OCI-LY7 (cell line): ENCODE measurements around the gene LBR. TPM values are rescaled to one million over a fixed set of nuclear protein-coding genes. Genes with fewer than 3 reads are reported as not detected.

Experiments
- BruUV-seq: library from RNA; stranded (reverse); fragments of 400-500 nt; replicated peaks from 2 replicates; lab custom pipeline; 2021; lab: Mats Ljungman, UMichigan
- CTCF ChIA-PET: fragments of 300-600 bp; sonication (Branson Sonifier 250); formaldehyde crosslinking; loops from one replicate; lab custom pipeline; 2022; ENCODE audit warnings: antibody characterized with exemption; ENCODE audit not compliant: unreplicated experiment; lab: Charles Lee
- POLR2A ChIA-PET: fragments of 300-600 bp; sonication (Branson Sonifier 250); formaldehyde crosslinking; loops from one replicate; lab custom pipeline; 2022; ENCODE audit warnings: antibody characterized with exemption; lab: Charles Lee
- DNase-seq: peaks from one replicate; pipeline ENCODE4 v3.0.0-alpha.2; 2015; ENCODE audit warnings: low spot score
- H2AFZ ChIP-seq: fragments of 200-600 bp; sonication (generic), shearing (Covaris generic); 2 replicates; pipeline ENCODE4 v1.6.1; 2014; ENCODE audit warnings: mild to moderate bottlenecking, antibody characterized with exemption, low read length, moderate library complexity
- H3K27ac ChIP-seq: fragments of 200-600 bp; sonication (generic); 2 replicates; pipeline ENCODE4 v1.5.1; 2014; ENCODE audit warnings: mixed run types, low read depth, mild to moderate bottlenecking, moderate library complexity, low read length, inconsistent platforms; ENCODE audit not compliant: poor library complexity, severe bottlenecking
- H3K36me3 ChIP-seq: fragments of 200-600 bp; sonication (generic); 2 replicates; pipeline ENCODE4 v1.6.1; 2014; ENCODE audit warnings: mild to moderate bottlenecking, antibody characterized with exemption, low read length, moderate library complexity, mixed read lengths; ENCODE audit not compliant: insufficient read depth
- H3K4me1 ChIP-seq: fragments of 200-600 bp; sonication (generic); 2 replicates; pipeline ENCODE4 v1.5.1; 2014; ENCODE audit warnings: mild to moderate bottlenecking, low read length; ENCODE audit not compliant: insufficient read depth, poor library complexity, severe bottlenecking
- H3K4me2 ChIP-seq: fragments of 200-600 bp; sonication (generic); 2 replicates; pipeline ENCODE4 v1.6.1; 2014; ENCODE audit warnings: mild to moderate bottlenecking, low read length
- H3K4me3 ChIP-seq: fragments of 200-600 bp; sonication (generic); 2 replicates; pipeline ENCODE4 v1.5.1; 2014; ENCODE audit warnings: mild to moderate bottlenecking, low read depth, low read length; ENCODE audit not compliant: poor library complexity, severe bottlenecking
- H3K79me2 ChIP-seq: fragments of 200-600 bp; sonication (generic); 2 replicates; pipeline ENCODE4 v1.6.1; 2016; ENCODE audit warnings: low read depth, mild to moderate bottlenecking, low read length, moderate library complexity, mixed read lengths; ENCODE audit not compliant: insufficient read depth
- H3K9me2 ChIP-seq: fragments of 200-600 bp; sonication (generic); 2 replicates; pipeline ENCODE4 v1.6.1; 2016; ENCODE audit warnings: mild to moderate bottlenecking, low read length, mixed read lengths; ENCODE audit not compliant: insufficient read depth
- H3K9me3 ChIP-seq: fragments of 200-600 bp; sonication (generic); 2 replicates; pipeline ENCODE4 v1.6.1; 2014; ENCODE audit warnings: mild to moderate bottlenecking, mixed run types, low read length, mixed read lengths
- H4K20me1 ChIP-seq: fragments of 200-600 bp; sonication (generic); 2 replicates; pipeline ENCODE4 v1.6.1; 2014; ENCODE audit warnings: mild to moderate bottlenecking, antibody characterized with exemption, low read length, moderate library complexity, mixed read lengths; ENCODE audit not compliant: insufficient read depth
- CTCF ChIP-seq: fragments of 200-600 bp; sonication (generic); conservative IDR thresholded peaks from 2 replicates; pipeline ENCODE4 v1.5.1; 2014; ENCODE audit warnings: mild to moderate bottlenecking, antibody characterized with exemption, low read length, moderate library complexity, mixed read lengths
- EZH2phosphoT487 ChIP-seq: fragments of 200-600 bp; sonication (generic); IDR thresholded peaks from 2 replicates; pipeline ENCODE4 v1.6.1; 2018; ENCODE audit warnings: low read depth, borderline replicate concordance, mild to moderate bottlenecking, mixed run types, antibody characterized with exemption, low read length, moderate library complexity, mixed read lengths
- intact Hi-C: fragments of 100-400 bp; cut with micrococcal nuclease; formaldehyde crosslinking; loops from one replicate; pipeline ENCODE4 v1.10.0; 2022; ENCODE audit not compliant: unreplicated experiment
- total RNA-seq, 2 experiments: library from RNA; depleted of rRNA in 1 of 2; stranded (reverse); fragments of >200 nt in 1 of 2; shearing (Covaris generic) in 1 of 2; gene quantifications; 2 replicates each; pipeline ENCODE4 v1.2.3, GENCODE V29; 2014 to 2022

LBR gene
- total RNA-seq, 2 experiments from 2014 or later: 117 to 288 TPM

DNA sequence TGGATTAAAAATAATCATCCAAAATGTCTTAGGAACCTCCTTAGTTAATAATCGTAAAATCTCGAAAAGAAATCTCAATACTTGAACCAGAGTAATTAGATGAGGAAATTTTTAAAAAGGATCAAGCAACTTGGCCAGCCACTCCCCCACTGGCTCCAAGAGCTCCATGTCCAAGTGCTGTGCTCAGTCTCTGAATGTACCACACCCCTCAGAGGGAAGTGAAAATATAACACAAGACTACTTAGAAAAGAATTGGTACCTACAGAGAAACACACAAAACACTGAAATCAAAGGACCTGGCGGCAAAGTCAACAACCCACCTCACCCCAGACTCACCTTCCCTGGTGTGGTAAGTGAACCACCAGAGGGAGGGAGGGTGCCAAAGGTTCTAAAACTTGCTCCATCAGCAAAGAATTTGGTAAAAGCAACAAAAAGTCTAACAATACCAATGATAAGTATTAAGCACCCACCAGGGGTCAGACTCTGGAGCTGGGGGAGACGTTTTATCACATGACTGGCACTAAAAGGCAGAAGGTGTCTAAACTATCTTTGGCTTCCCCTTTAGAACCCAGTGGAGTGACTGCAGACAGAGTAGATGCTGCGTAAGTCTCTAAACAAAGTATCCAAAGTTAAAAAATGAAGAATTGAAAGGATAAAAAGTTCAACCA, 14.0 kb downstream of the LBR start:
- H2AFZ ChIP-seq: no peak overlapping the region
- BruUV-seq: no TSS peak
- H3K36me3 ChIP-seq: peaks cover 100% of the 10 kb centered on the region
- H3K9me3 ChIP-seq: no peaks in the 10 kb centered on the region
- no peaks in the 10 kb centered on the region for H3K4me1 ChIP-seq
- DNase-seq: peak; percentile 18
- H3K27ac ChIP-seq: no peak overlapping the region
- peak; percentile 52 for TF ChIP-seq CTCF
- no peak for TF ChIP-seq EZH2phosphoT487
- intact Hi-C loops: no loop called here
- H3K4me2 ChIP-seq: no peak overlapping the region
- peaks cover 92% of the 10 kb centered on the region for H3K79me2 ChIP-seq
- H4K20me1 ChIP-seq: peaks cover 4% of the 10 kb centered on the region; the same call in 1 of the 2 replicates
- H3K4me3 ChIP-seq: no peak overlapping the region
- POLR2A ChIA-PET: interaction anchor here (0.6 to 5.0 kb wide), 4 partner anchors 9 to 31 kb away, joined by 3 to 30 read pairs (median 5); no protein-coding TSS in a partner anchor
- no peaks in the 10 kb centered on the region for H3K9me2 ChIP-seq
- CTCF ChIA-PET: interaction anchor here (0.6 kb wide), 1 partner anchor 32 kb away, joined by 5 read pairs; no protein-coding TSS in a partner anchor

DNA sequence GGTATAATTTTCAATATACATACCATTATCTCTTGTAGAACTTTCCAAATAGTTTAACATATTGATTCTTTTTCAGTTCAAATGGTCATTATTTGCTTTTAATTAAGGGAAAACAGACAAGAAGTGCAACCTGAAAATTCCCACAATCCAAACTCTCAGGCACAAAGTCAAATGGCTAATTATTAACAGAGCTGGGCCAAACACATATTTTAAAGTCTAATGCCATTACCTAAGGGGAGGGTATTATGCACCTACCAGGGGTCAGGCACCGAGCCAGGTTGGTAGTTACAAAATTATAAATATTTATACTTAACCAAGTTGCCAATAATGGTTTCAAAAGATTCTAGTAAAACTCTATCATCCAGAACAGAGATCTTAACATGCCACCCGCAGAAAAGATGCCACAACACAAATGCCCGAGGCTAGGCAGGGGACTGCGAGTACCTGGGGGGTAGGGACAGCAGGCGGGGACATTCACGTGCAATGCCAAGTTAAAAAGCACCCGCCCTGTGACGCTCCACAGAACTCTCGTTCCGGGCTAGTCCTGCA, 15.0 kb downstream of the LBR start:
- no peak overlapping the region for H3K4me2 ChIP-seq
- ChIA-PET POLR2A (interaction anchor here (1.1 to 5.0 kb wide), 2 partner anchors 12 to 32 kb away, joined by 3 to 30 read pairs; no protein-coding TSS in a partner anchor), CTCF (no interaction called here)
- TF ChIP-seq EZH2phosphoT487: no peak
- no peak for TF ChIP-seq CTCF
- no peak overlapping the region for H3K27ac ChIP-seq
- peaks cover 5% of the 10 kb centered on the region; the same call in 1 of the 2 replicates for H4K20me1 ChIP-seq
- no peak for DNase-seq
- intact Hi-C loops: no loop called here
- peaks cover 100% of the 10 kb centered on the region for H3K36me3 ChIP-seq
- H3K4me3 ChIP-seq: no peak overlapping the region
- H3K79me2 ChIP-seq: peaks cover 92% of the 10 kb centered on the region
- H3K9me3 ChIP-seq: no peaks in the 10 kb centered on the region
- H3K9me2 ChIP-seq: no peaks in the 10 kb centered on the region
- H2AFZ ChIP-seq: no peak overlapping the region
- BruUV-seq: no TSS peak
- no peaks in the 10 kb centered on the region for H3K4me1 ChIP-seq
